ENCODE measurements around the gene FAM118B.
A peak's percentile ranks its signal among the peaks of the same experiment; 100 is the strongest.
"Not testable (repeated sequence)": the region's sequence is repeated elsewhere in the genome, so short reads cannot be mapped to it uniquely, and the experiment has no call there.

FAM118B gene

GRCh38 chr11:126308271-126308671 is 96.7 kb downstream of the FAM118B start:
- peak overlapping the region; percentile 29; the same call in 1 of the 2 replicates for H3K4me2 ChIP-seq
- H3K36me3 ChIP-seq (ENCODE audit: insufficient read depth): no peaks in the 10 kb centered on the region
- H2AFZ ChIP-seq (ENCODE audit: low read depth): no peak overlapping the region
- H3K27ac ChIP-seq: no peak overlapping the region; the same call in 1 of the 2 replicates
- peaks cover 84% of the 10 kb centered on the region for H3K4me1 ChIP-seq (ENCODE audit: low read depth, poor library complexity, severe bottlenecking)
- H3K9ac ChIP-seq: no peak overlapping the region
- H4K20me1 ChIP-seq (ENCODE audit: insufficient read depth): no peaks in the 10 kb centered on the region
- no peak for TF ChIP-seq CTCF (conservative IDR thresholded peaks at IDR 0.05; ENCODE audit: low read depth, low read length)
- peaks cover 15% of the 10 kb centered on the region; the same call in 1 of the 2 replicates for H3K79me2 ChIP-seq (ENCODE audit: insufficient read depth, low read depth)
- H3K27me3 ChIP-seq (ENCODE audit: insufficient read depth, low read depth): no peaks in the 10 kb centered on the region
- H3K4me3 ChIP-seq (IDR thresholded peaks at IDR 0.05; ENCODE audit: insufficient read depth, low read depth, low read length): no peak overlapping the region

GRCh38 chr11:126308771-126309170 is 97.2 kb downstream of the FAM118B start:
- Histone ChIP-seq H3K4me1 (ENCODE audit: low read depth, poor library complexity, severe bottlenecking) (peaks cover 89% of the 10 kb centered on the region), H3K27ac (peak overlapping the region; percentile 61; the same call in 1 of the 2 replicates), H3K4me2 (peak overlapping the region; percentile 55; the same call in 1 of the 2 replicates), H3K79me2 (ENCODE audit: insufficient read depth, low read depth) (peaks cover 15% of the 10 kb centered on the region; the same call in 1 of the 2 replicates)
- not testable (repeated sequence) for H3K4me3 ChIP-seq (IDR thresholded peaks at IDR 0.05; ENCODE audit: insufficient read depth, low read depth, low read length); H2AFZ ChIP-seq (ENCODE audit: low read depth); H4K20me1 ChIP-seq (ENCODE audit: insufficient read depth); H3K9ac ChIP-seq; H3K27me3 ChIP-seq (ENCODE audit: insufficient read depth, low read depth); H3K36me3 ChIP-seq (ENCODE audit: insufficient read depth)

- Histone ChIP-seq H4K20me1 (ENCODE audit: insufficient read depth) (no peaks in the 10 kb centered on the region), H3K27ac (peak overlapping the region; percentile 61; the same call in 1 of the 2 replicates), H3K27me3 (ENCODE audit: insufficient read depth, low read depth) (no peaks in the 10 kb centered on the region), H3K4me2 (peak overlapping the region; percentile 55), H3K79me2 (ENCODE audit: insufficient read depth, low read depth) (peaks cover 5% of the 10 kb centered on the region; the same call in 1 of the 2 replicates), H3K36me3 (ENCODE audit: insufficient read depth) (no peaks in the 10 kb centered on the region), H3K4me3 (IDR thresholded peaks at IDR 0.05; ENCODE audit: insufficient read depth, low read depth, low read length) (no peak overlapping the region), H3K9ac (no peak overlapping the region; the same call in 1 of the 2 replicates), H2AFZ (ENCODE audit: low read depth) (no peak overlapping the region), H3K4me1 (ENCODE audit: low read depth, poor library complexity, severe bottlenecking) (peaks cover 87% of the 10 kb centered on the region)
- peak; percentile 84 for TF ChIP-seq CTCF (conservative IDR thresholded peaks at IDR 0.05; ENCODE audit: low read depth, low read length)
Observed at GRCh38 chr11:126310200-126310991, 98.8 kb downstream of the FAM118B start.

- Histone ChIP-seq H3K36me3 (ENCODE audit: insufficient read depth) (no peaks in the 10 kb centered on the region), H2AFZ (ENCODE audit: low read depth) (no peak overlapping the region), H3K27ac (peak overlapping the region; percentile 61; the same call in 1 of the 2 replicates), H3K27me3 (ENCODE audit: insufficient read depth, low read depth) (no peaks in the 10 kb centered on the region), H3K4me1 (ENCODE audit: low read depth, poor library complexity, severe bottlenecking) (peaks cover 83% of the 10 kb centered on the region), H3K9ac (no peak overlapping the region; the same call in 1 of the 2 replicates), H3K4me3 (IDR thresholded peaks at IDR 0.05; ENCODE audit: insufficient read depth, low read depth, low read length) (no peak overlapping the region), H3K4me2 (peak overlapping the region; percentile 55), H3K79me2 (ENCODE audit: insufficient read depth, low read depth) (no peaks in the 10 kb centered on the region), H4K20me1 (ENCODE audit: insufficient read depth) (no peaks in the 10 kb centered on the region)
- TF ChIP-seq CTCF (conservative IDR thresholded peaks at IDR 0.05; ENCODE audit: low read depth, low read length): no peak
Observed at GRCh38 chr11:126310992-126311310, 99.4 kb downstream of the FAM118B start.

Measured in KMS-11 (cell line).